HEK293T (cell line): ENCODE data around the gene RTP4.

Experiments
- BHLHE40 ChIP-seq: fragments of 450-650 bp; IDR thresholded peaks from 2 replicates; pipeline ENCODE4 v1.6.1; 2016; ENCODE audit warnings: mild to moderate bottlenecking, moderate library complexity, borderline replicate concordance
- CTBP1 ChIP-seq: fragments of 450-650 bp; IDR thresholded peaks from 2 replicates; pipeline ENCODE4 v1.6.1; 2016; ENCODE audit warnings: borderline replicate concordance
- ELF4 ChIP-seq: fragments of 450-650 bp; IDR thresholded peaks from 2 replicates; pipeline ENCODE4 v1.6.1; 2017; ENCODE audit warnings: antibody characterized with exemption
- FOXM1 ChIP-seq: fragments of 450-650 bp; IDR thresholded peaks from 2 replicates; pipeline ENCODE4 v1.6.1; 2017; ENCODE audit warnings: mild to moderate bottlenecking, borderline replicate concordance

DNA sequence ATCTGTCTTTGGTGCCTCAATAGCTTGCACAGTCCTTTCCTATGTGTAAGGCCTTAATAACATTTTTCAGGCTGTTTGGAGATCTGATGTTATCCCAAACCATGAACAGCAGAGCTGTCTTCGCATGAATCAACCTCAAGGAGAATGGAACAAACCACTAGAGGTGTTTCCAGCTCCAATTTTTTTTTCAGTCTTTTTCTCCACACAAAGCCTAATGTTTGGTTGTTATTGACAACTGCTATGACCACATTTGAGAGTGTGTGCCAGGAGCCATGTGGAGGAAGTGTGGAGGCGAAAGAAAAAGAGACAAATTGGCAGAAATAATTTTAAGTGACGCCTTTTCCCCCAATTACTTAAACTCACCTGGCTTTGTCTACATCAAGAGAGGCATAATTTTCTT lies 38.7 kb downstream of the RTP4 start:
- TF ChIP-seq ELF4 (no peak), FOXM1 (no peak), BHLHE40 (no peak), CTBP1 (no peak)
